Activated B cell treated with CpG ODN at 0.5 μM for 24 hours (primary cell): ENCODE data around the gene KCNQ1. TPM values are rescaled to one million over a fixed set of nuclear protein-coding genes. Genes with fewer than 3 reads are reported as not detected.

Experiments used
- ATAC-seq: fragments of 200-7000 bp; cut with Tn5 transposase; one replicate; pipeline ENCODE4 v1.10.0; 2021; ENCODE audit warnings: low read depth, mild to moderate bottlenecking, moderate library complexity
- CTCF ChIA-PET: fragments of 350-600 bp; sonication (Branson Sonifier 250); formaldehyde crosslinking; loops from one replicate; lab custom pipeline; 2021; ENCODE audit warnings: antibody characterized with exemption; lab: Charles Lee
- POLR2A ChIA-PET: fragments of 350-600 bp; sonication (Branson Sonifier 250); formaldehyde crosslinking; loops from one replicate; lab custom pipeline; 2021; ENCODE audit warnings: antibody characterized with exemption; lab: Charles Lee
- DNase-seq: peaks from one replicate; pipeline ENCODE4 v3.0.0; 2022
- H3K27ac Mint-ChIP-seq: one replicate; pipeline ENCODE4 v1.8.0; 2020; ENCODE audit warnings: mixed read lengths
- H3K27me3 Mint-ChIP-seq: one replicate; pipeline ENCODE4 v1.8.0; 2021; ENCODE audit warnings: mixed read lengths
- H3K36me3 Mint-ChIP-seq: one replicate; pipeline ENCODE4 v1.8.0; 2021; ENCODE audit warnings: low read depth, mixed read lengths
- H3K4me1 Mint-ChIP-seq: one replicate; pipeline ENCODE4 v1.8.0; 2021; ENCODE audit warnings: mixed read lengths
- H3K4me3 Mint-ChIP-seq: one replicate; pipeline ENCODE4 v1.8.0; 2020; ENCODE audit warnings: mild to moderate bottlenecking, mixed read lengths
- H3K9me3 Mint-ChIP-seq: one replicate; pipeline ENCODE4 v1.8.0; 2020; ENCODE audit warnings: mixed read lengths
- intact Hi-C: fragments of 100-400 bp; cut with micrococcal nuclease; formaldehyde crosslinking; loops from one replicate; pipeline ENCODE4 v1.15.1; 2024
- total RNA-seq: library from RNA; stranded (reverse); gene quantifications from 2 replicates; pipeline ENCODE4 v1.2.3, GENCODE V29; 2022
- TF ChIP-seq, protein P1 (sequence below): fragments of 200-600 bp; IDR thresholded peaks from one replicate; pipeline ENCODE4 v1.8.0; 2022; ENCODE audit warnings: antibody characterized with exemption, mild to moderate bottlenecking

The KCNQ1 gene
- total RNA-seq, 1 donor from 2014 or later: 6.5 TPM

DNA sequence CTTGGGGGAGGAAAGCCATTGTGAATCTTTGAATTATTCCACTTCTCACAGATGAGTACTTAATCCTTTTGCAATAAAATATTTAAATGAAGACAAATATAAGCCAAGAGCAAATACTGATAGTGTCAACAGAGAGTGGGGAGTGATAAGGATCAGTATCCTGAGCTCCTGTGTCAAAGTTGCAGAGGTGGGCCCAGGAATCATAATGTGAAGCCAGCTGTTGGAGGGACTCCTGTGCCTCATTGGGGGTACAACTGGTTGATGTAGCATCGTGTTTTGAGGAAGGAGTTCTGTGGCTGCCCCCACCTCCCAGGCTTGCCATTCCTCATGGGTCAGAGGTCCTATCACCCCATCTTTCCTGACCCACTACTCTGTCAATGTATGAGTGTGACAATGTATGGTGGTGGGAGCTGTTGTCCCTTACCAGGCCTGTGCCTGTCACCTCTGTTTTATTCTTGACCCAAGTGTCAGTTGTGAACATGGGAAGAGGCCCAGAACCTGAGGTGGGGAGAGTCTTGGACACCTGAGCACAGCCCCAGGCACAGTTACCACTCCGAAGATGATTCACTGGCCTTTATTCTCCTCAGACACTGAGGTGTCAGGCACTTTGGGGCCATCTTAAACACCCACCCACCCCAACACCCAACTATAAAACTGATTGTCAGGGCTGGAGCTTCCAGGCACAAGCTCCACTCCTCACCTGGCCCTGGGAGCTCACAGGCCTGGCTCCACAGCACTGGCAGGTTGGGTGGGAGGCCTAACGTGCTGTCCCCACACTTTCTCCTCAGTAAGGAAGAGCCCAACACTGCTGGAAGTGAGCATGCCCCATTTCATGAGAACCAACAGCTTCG lies 216.6 kb downstream of the KCNQ1 start:
- TF ChIP-seq, protein P1, sequence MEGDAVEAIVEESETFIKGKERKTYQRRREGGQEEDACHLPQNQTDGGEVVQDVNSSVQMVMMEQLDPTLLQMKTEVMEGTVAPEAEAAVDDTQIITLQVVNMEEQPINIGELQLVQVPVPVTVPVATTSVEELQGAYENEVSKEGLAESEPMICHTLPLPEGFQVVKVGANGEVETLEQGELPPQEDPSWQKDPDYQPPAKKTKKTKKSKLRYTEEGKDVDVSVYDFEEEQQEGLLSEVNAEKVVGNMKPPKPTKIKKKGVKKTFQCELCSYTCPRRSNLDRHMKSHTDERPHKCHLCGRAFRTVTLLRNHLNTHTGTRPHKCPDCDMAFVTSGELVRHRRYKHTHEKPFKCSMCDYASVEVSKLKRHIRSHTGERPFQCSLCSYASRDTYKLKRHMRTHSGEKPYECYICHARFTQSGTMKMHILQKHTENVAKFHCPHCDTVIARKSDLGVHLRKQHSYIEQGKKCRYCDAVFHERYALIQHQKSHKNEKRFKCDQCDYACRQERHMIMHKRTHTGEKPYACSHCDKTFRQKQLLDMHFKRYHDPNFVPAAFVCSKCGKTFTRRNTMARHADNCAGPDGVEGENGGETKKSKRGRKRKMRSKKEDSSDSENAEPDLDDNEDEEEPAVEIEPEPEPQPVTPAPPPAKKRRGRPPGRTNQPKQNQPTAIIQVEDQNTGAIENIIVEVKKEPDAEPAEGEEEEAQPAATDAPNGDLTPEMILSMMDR: no peak
- Mint-ChIP-seq H3K4me1 (no peaks in the 10 kb centered on the region), H3K27me3 (no peaks in the 10 kb centered on the region), H3K9me3 (peaks cover 4% of the 10 kb centered on the region), H3K36me3 (peaks cover 52% of the 10 kb centered on the region), H3K27ac (no peak overlapping the region), H3K4me3 (no peak overlapping the region)
- CTCF ChIA-PET: no interaction called here
- ATAC-seq (no peak), DNase-seq (no peak)
- POLR2A ChIA-PET: interaction anchor here (0.5 kb wide), 1 partner anchor 756 kb away, joined by 3 read pairs; no protein-coding TSS in a partner anchor
- intact Hi-C loops: no loop called here

- Mint-ChIP-seq H3K4me1 (no peaks in the 10 kb centered on the region), H3K27me3 (no peaks in the 10 kb centered on the region), H3K36me3 (peaks cover 50% of the 10 kb centered on the region), H3K27ac (no peak overlapping the region), H3K9me3 (peaks cover 4% of the 10 kb centered on the region), H3K4me3 (no peak overlapping the region)
- ATAC-seq (no peak), DNase-seq (no peak)
- intact Hi-C loops: no loop called here
- ChIA-PET CTCF (no interaction called here), POLR2A (interaction anchor here (0.5 kb wide), 1 partner anchor 757 kb away, joined by 3 read pairs; no protein-coding TSS in a partner anchor)
- TF ChIP-seq, protein P1: no peak
Observed at GRCh38 chr11:2662024-2662312, 217.2 kb downstream of the KCNQ1 start.

DNA sequence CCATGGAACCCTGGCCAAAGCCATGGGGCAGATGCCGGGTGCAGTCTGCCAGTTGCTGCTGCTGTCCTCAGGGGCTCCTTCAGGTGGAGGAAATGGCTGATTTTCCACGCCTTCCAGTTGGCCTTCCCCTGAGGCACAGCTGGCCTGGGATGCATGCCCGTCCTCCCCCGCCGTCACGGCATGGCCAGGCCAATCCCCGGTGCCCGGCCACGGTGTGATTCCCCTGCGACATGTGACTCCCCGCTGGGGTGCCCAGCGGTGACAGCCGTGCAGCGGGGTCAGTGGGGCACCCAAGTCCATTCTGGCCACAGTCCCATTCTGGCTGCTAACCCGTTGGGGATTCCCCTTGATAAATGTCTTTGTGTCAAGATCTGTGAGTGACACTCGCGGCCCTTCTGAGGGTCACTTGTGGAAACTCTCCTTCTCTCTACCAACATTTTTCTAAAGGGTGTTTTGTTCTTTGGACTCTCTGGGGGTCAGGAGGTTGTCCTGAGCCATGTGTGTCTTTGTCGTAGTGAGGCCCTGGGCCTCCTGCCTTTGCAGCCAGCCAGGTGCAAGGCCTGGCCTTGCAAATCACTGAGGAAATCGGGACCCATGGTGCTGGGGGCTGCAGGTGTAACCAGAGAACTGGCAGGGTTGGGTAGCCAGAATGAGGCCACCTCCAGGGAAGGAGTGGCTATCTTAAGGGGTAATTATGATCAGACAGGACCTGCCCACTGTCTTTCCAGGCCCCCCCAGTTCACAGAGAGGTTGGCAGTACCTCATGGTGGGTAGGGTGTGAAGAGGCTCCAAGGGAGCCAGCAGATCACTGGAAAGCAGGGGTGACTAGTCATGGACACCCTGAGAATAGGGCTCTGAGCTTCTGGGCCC lies 217.9 kb downstream of the KCNQ1 start:
- CTCF ChIA-PET: no interaction called here
- intact Hi-C loops: no loop called here
- ATAC-seq (no peak), DNase-seq (no peak)
- POLR2A ChIA-PET: no interaction called here
- peaks cover 4% of the 10 kb centered on the region for H3K9me3 Mint-ChIP-seq
- no peak overlapping the region for H3K4me3 Mint-ChIP-seq
- TF ChIP-seq, protein P1: no peak
- no peak overlapping the region for H3K27ac Mint-ChIP-seq
- H3K4me1 Mint-ChIP-seq: no peaks in the 10 kb centered on the region
- H3K36me3 Mint-ChIP-seq: peaks cover 46% of the 10 kb centered on the region
- H3K27me3 Mint-ChIP-seq: no peaks in the 10 kb centered on the region

DNA sequence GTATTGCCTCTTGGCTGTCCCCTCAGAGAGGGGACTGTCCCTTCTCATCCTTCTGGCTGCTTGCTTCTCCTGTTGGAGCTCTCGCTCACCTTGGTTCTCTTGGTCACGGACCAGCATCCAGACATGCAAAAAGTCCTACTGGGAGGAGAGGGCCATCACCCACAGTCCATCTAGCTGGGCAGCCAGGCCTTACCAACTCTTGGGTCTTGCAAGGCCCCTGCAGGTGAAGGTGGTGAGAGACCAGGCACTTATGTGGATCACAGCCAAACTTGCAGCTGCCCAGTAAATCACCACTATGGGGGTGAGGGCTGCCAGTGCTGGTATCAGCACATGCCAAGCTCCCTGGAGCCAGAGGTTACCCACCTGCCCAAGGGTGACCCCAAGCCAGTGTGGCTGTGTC lies 218.7 kb downstream of the KCNQ1 start:
- intact Hi-C loops: no loop called here
- H3K9me3 Mint-ChIP-seq: peaks cover 4% of the 10 kb centered on the region
- DNase-seq (no peak), ATAC-seq (no peak)
- peaks cover 39% of the 10 kb centered on the region for H3K36me3 Mint-ChIP-seq
- TF ChIP-seq, protein P1: no peak
- no peak overlapping the region for H3K4me3 Mint-ChIP-seq
- H3K4me1 Mint-ChIP-seq: no peaks in the 10 kb centered on the region
- ChIA-PET POLR2A (no interaction called here), CTCF (no interaction called here)
- no peak overlapping the region for H3K27ac Mint-ChIP-seq
- no peaks in the 10 kb centered on the region for H3K27me3 Mint-ChIP-seq

GRCh38 chr11:2663915-2664314 lies 219.1 kb downstream of the KCNQ1 start:
- ChIA-PET CTCF (no interaction called here), POLR2A (no interaction called here)
- H3K4me1 Mint-ChIP-seq: no peaks in the 10 kb centered on the region
- peaks cover 4% of the 10 kb centered on the region for H3K9me3 Mint-ChIP-seq
- DNase-seq (no peak), ATAC-seq (no peak)
- H3K36me3 Mint-ChIP-seq: peaks cover 35% of the 10 kb centered on the region
- H3K27ac Mint-ChIP-seq: no peak overlapping the region
- TF ChIP-seq, protein P1: no peak
- no peaks in the 10 kb centered on the region for H3K27me3 Mint-ChIP-seq
- H3K4me3 Mint-ChIP-seq: no peak overlapping the region
- intact Hi-C loops: no loop called here
